Bronchial epithelial cell (primary cell): ENCODE data around the gene CYFIP2. TPM values are rescaled to one million over a fixed set of nuclear protein-coding genes. Genes with fewer than 3 reads are reported as not detected.

Experiments used
- DNase-seq: peaks from one replicate; pipeline ENCODE4 v3.0.0-alpha.2; 2010; ENCODE audit warnings: low read depth
- FAIRE-seq: peaks from 2 replicates; lab custom pipeline; 2011; peaks lifted over from hg19 to GRCh38; lab: Jason Lieb, UNC
- H3K27me3 ChIP-seq: 2 replicates; pipeline ENCODE4 v1.5.1; 2011; ENCODE audit warnings: low read length; ENCODE audit not compliant: control insufficient read depth, insufficient read depth
- H3K36me3 ChIP-seq: 2 replicates; pipeline ENCODE4 v1.5.1; 2011; ENCODE audit warnings: low read length; ENCODE audit not compliant: control insufficient read depth, insufficient read depth
- H3K4me3 ChIP-seq: 2 replicates; pipeline ENCODE4 v1.5.1; 2011; ENCODE audit warnings: mild to moderate bottlenecking, low read depth, low read length, control low read depth
- CTCF ChIP-seq: IDR thresholded peaks from 2 replicates; pipeline ENCODE4 v1.5.1; 2011; ENCODE audit warnings: mild to moderate bottlenecking, moderate library complexity, low read length, control low read depth, inconsistent platforms; ENCODE audit not compliant: insufficient read depth, severe bottlenecking
- total RNA-seq: library from RNA; depleted of rRNA; stranded (reverse); fragments of >200 nt; gene quantifications from 2 replicates; pipeline ENCODE4 v1.2.1, GENCODE V29; 2014

Gene CYFIP2
- total RNA-seq, 1 donor from 2014 or later, result 3.9 TPM

GRCh38 chr5:157366741-157367674 is 101.1 kb downstream of the CYFIP2 start:
- Histone ChIP-seq H3K27me3 (no peaks in the 10 kb centered on the region), H3K4me3 (no peak overlapping the region), H3K36me3 (no peaks in the 10 kb centered on the region)
- peak; percentile 41 for TF ChIP-seq CTCF
- DNase-seq (peak; percentile 30), FAIRE-seq (no peak)

GRCh38 chr5:157369507-157369906 is 103.6 kb downstream of the CYFIP2 start:
- Histone ChIP-seq H3K27me3 (no peaks in the 10 kb centered on the region), H3K4me3 (no peak overlapping the region), H3K36me3 (no peaks in the 10 kb centered on the region)
- no peak for TF ChIP-seq CTCF
- no peak for FAIRE-seq
- DNase-seq, result no peak

- no peak for FAIRE-seq
- no peak for TF ChIP-seq CTCF
These were observed 105.0 kb downstream of the CYFIP2 start for GRCh38 chr5:157370967-157371366.

GRCh38 chr5:157371655-157372471 is 105.9 kb downstream of the CYFIP2 start:
- FAIRE-seq, result no peak

More at GRCh38 chr5:157370967-157371366, 105.0 kb downstream of the CYFIP2 start:
- DNase-seq, result no peak
- H3K27me3 ChIP-seq, result no peaks in the 10 kb centered on the region
- no peaks in the 10 kb centered on the region for H3K36me3 ChIP-seq
- H3K4me3 ChIP-seq, result no peak overlapping the region

GRCh38 chr5:157372472-157372822 is 106.5 kb downstream of the CYFIP2 start:
- no peak for TF ChIP-seq CTCF
- Histone ChIP-seq H3K36me3 (no peaks in the 10 kb centered on the region), H3K27me3 (no peaks in the 10 kb centered on the region), H3K4me3 (no peak overlapping the region)
- DNase-seq (no peak), FAIRE-seq (no peak)

More at GRCh38 chr5:157371655-157372471, 105.9 kb downstream of the CYFIP2 start:
- no peaks in the 10 kb centered on the region for H3K36me3 ChIP-seq
- no peak overlapping the region for H3K4me3 ChIP-seq
- H3K27me3 ChIP-seq, result no peaks in the 10 kb centered on the region
- TF ChIP-seq CTCF, result no peak
- DNase-seq, result peak; percentile 72
